ENCODE measurements around the gene AOC1. TPM values are rescaled to one million over a fixed set of nuclear protein-coding genes. Genes with fewer than 3 reads are reported as not detected.

The AOC1 gene
- total RNA-seq, 8 experiments from 2014 or later: 0.09 to 0.47 (median 0.33) TPM; not detected in 3

- no peak overlapping the region for H3K27ac ChIP-seq
- peak in 4 of 8 experiments; percentile 39 to 96 (median 50) for ATAC-seq (replicated peaks in 6 of 8)
- WGBS, 10 experiments: 0 to 60% (median 7%) methylated on average over 1 to 4 of the region's 4 CpGs; no CpG with 5 or more reads in 3 of the 10 experiments
- no peak overlapping the region for H3K4me3 ChIP-seq
- H3K4me1 ChIP-seq (replicated peaks in 1 of 2): no peaks in the 10 kb centered on the region
- in situ Hi-C loops (cut with MboI; ENCODE audit: low pct_unique_long_range_greater_than_20kb in 2 of 9, low sequenced_read_pairs in 9 of 9, unreplicated experiment in 9 of 9): no loop called here
Observed at GRCh38 chr7:150845421-150845861, 6.9 kb upstream of the AOC1 start.

- WGBS, 10 experiments: 0 to 95% (median 83%) methylated on average over 1 to 6 of the region's 14 CpGs; no CpG with 5 or more reads in 1 of the 10 experiments
- H3K4me3 ChIP-seq: no peak overlapping the region
- no peak for ATAC-seq (replicated peaks in 6 of 8)
- in situ Hi-C loops (cut with MboI; ENCODE audit: low pct_unique_long_range_greater_than_20kb in 2 of 9, low sequenced_read_pairs in 9 of 9, unreplicated experiment in 9 of 9): no loop called here
- no peak overlapping the region for H3K27ac ChIP-seq
- no peaks in the 10 kb centered on the region for H3K4me1 ChIP-seq (replicated peaks in 1 of 2)
Observed at GRCh38 chr7:150846291-150847115, 5.8 kb upstream of the AOC1 start.

GRCh38 chr7:150847536-150847935 is 4.8 kb upstream of the AOC1 start:
- H3K4me3 ChIP-seq: no peak overlapping the region
- WGBS, 10 experiments: 0 to 100% (median 88%) methylated on average over 1 to 5 of the region's 5 CpGs; no CpG with 5 or more reads in 2 of the 10 experiments

GRCh38 chr7:150848111-150848510 is 4.2 kb upstream of the AOC1 start:
- no peak for ATAC-seq (replicated peaks in 6 of 8)
- Histone ChIP-seq H3K4me1 (replicated peaks in 1 of 2) (no peaks in the 10 kb centered on the region), H3K27ac (no peak overlapping the region), H3K4me3 (no peak overlapping the region)
- WGBS, 10 experiments: 100% methylated on average over 1 of the region's 8 CpGs; no CpG with 5 or more reads in 9 of the 10 experiments
- in situ Hi-C loops (cut with MboI; ENCODE audit: low pct_unique_long_range_greater_than_20kb in 2 of 9, low sequenced_read_pairs in 9 of 9, unreplicated experiment in 9 of 9): no loop called here

More at GRCh38 chr7:150847536-150847935, 4.8 kb upstream of the AOC1 start:
- ATAC-seq (replicated peaks in 6 of 8): no peak
- H3K4me1 ChIP-seq (replicated peaks in 1 of 2): no peaks in the 10 kb centered on the region
- no peak overlapping the region for H3K27ac ChIP-seq
- in situ Hi-C loops (cut with MboI; ENCODE audit: low pct_unique_long_range_greater_than_20kb in 2 of 9, low sequenced_read_pairs in 9 of 9, unreplicated experiment in 9 of 9): no loop called here

GRCh38 chr7:150848561-150849115 is 3.7 kb upstream of the AOC1 start:
- WGBS, 10 experiments: 0 to 100% (median 71%) methylated on average over 1 to 2 of the region's 3 CpGs; no CpG with 5 or more reads in 4 of the 10 experiments
- Histone ChIP-seq H3K4me1 (replicated peaks in 1 of 2) (no peaks in the 10 kb centered on the region), H3K27ac (no peak overlapping the region), H3K4me3 (no peak overlapping the region)
- no peak for ATAC-seq (replicated peaks in 6 of 8)
- in situ Hi-C loops (cut with MboI; ENCODE audit: low pct_unique_long_range_greater_than_20kb in 2 of 9, low sequenced_read_pairs in 9 of 9, unreplicated experiment in 9 of 9): no loop called here

- 0 to 90% (median 73%) methylated on average over 2 to 10 of the region's 10 CpGs; no CpG with 5 or more reads in 2 of the 10 experiments for WGBS, 10 experiments
Observed at GRCh38 chr7:150849204-150849775, 3.0 kb upstream of the AOC1 start.

GRCh38 chr7:150850273-150850672 is 2.0 kb upstream of the AOC1 start:
- 20 to 83% (median 70%) methylated on average over 1 to 5 of the region's 5 CpGs; no CpG with 5 or more reads in 2 of the 10 experiments for WGBS, 10 experiments

More at GRCh38 chr7:150849204-150849775, 3.0 kb upstream of the AOC1 start:
- Histone ChIP-seq H3K27ac (no peak overlapping the region), H3K4me1 (replicated peaks in 1 of 2) (no peaks in the 10 kb centered on the region), H3K4me3 (no peak overlapping the region)
- ATAC-seq (replicated peaks in 6 of 8): no peak
- in situ Hi-C loops (cut with MboI; ENCODE audit: low pct_unique_long_range_greater_than_20kb in 2 of 9, low sequenced_read_pairs in 9 of 9, unreplicated experiment in 9 of 9): no loop called here

GRCh38 chr7:150851492-150852370 is 586 bp upstream of the AOC1 start:
- H3K4me1 ChIP-seq (replicated peaks in 1 of 2): peaks cover 3 to 6% of the 10 kb centered on the region in 2 donors
- H3K4me3 ChIP-seq: no peak overlapping the region
- WGBS, 10 experiments: 18 to 100% (median 82%) methylated on average over 1 to 18 of the region's 19 CpGs; no CpG with 5 or more reads in 1 of the 10 experiments
- no peak overlapping the region for H3K27ac ChIP-seq
- no peak for ATAC-seq (replicated peaks in 6 of 8)
- in situ Hi-C loops (cut with MboI; ENCODE audit: low pct_unique_long_range_greater_than_20kb in 2 of 9, low sequenced_read_pairs in 9 of 9, unreplicated experiment in 9 of 9): no loop called here

More at GRCh38 chr7:150850273-150850672, 2.0 kb upstream of the AOC1 start:
- in situ Hi-C loops (cut with MboI; ENCODE audit: low pct_unique_long_range_greater_than_20kb in 2 of 9, low sequenced_read_pairs in 9 of 9, unreplicated experiment in 9 of 9): no loop called here
- no peak for ATAC-seq (replicated peaks in 6 of 8)
- Histone ChIP-seq H3K27ac (no peak overlapping the region), H3K4me3 (no peak overlapping the region), H3K4me1 (replicated peaks in 1 of 2) (peaks cover 2 to 3% of the 10 kb centered on the region in 2 donors)

GRCh38 chr7:150854066-150855000 is 2.0 kb downstream of the AOC1 start:
- in situ Hi-C loops (cut with MboI; ENCODE audit: low pct_unique_long_range_greater_than_20kb in 2 of 9, low sequenced_read_pairs in 9 of 9, unreplicated experiment in 9 of 9): no loop called here

GRCh38 chr7:150855046-150855445 is 2.7 kb downstream of the AOC1 start:
- in situ Hi-C loops (cut with MboI; ENCODE audit: low pct_unique_long_range_greater_than_20kb in 2 of 9, low sequenced_read_pairs in 9 of 9, unreplicated experiment in 9 of 9): no loop called here
- 75% methylated on average over 5 of the region's 6 CpGs; no CpG with 5 or more reads in 9 of the 10 experiments for WGBS, 10 experiments
- ATAC-seq (replicated peaks in 6 of 8): no peak
- peaks cover 3 to 6% of the 10 kb centered on the region in 2 donors for H3K4me1 ChIP-seq (replicated peaks in 1 of 2)
- no peak overlapping the region for H3K27ac ChIP-seq
- H3K4me3 ChIP-seq: no peak overlapping the region

More at GRCh38 chr7:150854066-150855000, 2.0 kb downstream of the AOC1 start:
- 8 to 92% (median 75%) methylated on average over 1 to 12 of the region's 19 CpGs for WGBS, 10 experiments
- Histone ChIP-seq H3K4me1 (replicated peaks in 1 of 2) (peaks cover 3 to 6% of the 10 kb centered on the region in 2 donors), H3K27ac (no peak overlapping the region), H3K4me3 (no peak overlapping the region)
- ATAC-seq (replicated peaks in 6 of 8): no peak

GRCh38 chr7:150855476-150856302 is 3.4 kb downstream of the AOC1 start:
- 0 to 87% (median 53%) methylated on average over 1 to 5 of the region's 9 CpGs; no CpG with 5 or more reads in 2 of the 10 experiments for WGBS, 10 experiments
- peaks cover 3 to 6% of the 10 kb centered on the region in 2 donors for H3K4me1 ChIP-seq (replicated peaks in 1 of 2)
- H3K4me3 ChIP-seq: no peak overlapping the region
- H3K27ac ChIP-seq: no peak overlapping the region
- in situ Hi-C loops (cut with MboI; ENCODE audit: low pct_unique_long_range_greater_than_20kb in 2 of 9, low sequenced_read_pairs in 9 of 9, unreplicated experiment in 9 of 9): no loop called here
- no peak for ATAC-seq (replicated peaks in 6 of 8)
